Putamen (tissue), 1 donor: Measurements from ENCODE around the gene SLC6A6.

ENCODE experiments used
- DNase-seq: peaks from one replicate; pipeline ENCODE4 v3.0.0-alpha.2; 2016; ENCODE audit warnings: low spot score

Gene SLC6A6

GRCh38 chr3:14402304-14402811 lies at the start of gene SLC6A6:
Gene SLC6A6 (plus strand): TSS chr3:14402606. CDS start chr3:14443635, 41,029 bp downstream.
- peak; percentile 90 for DNase-seq

- DNase-seq, result no peak
Observed at GRCh38 chr3:14353502-14353901, 48.9 kb upstream of the SLC6A6 start.

- no peak for DNase-seq
Observed at GRCh38 chr3:14357463-14357862, 44.9 kb upstream of the SLC6A6 start.

- DNase-seq, result no peak
Observed at GRCh38 chr3:14358426-14359211, 43.8 kb upstream of the SLC6A6 start.

GRCh38 chr3:14359348-14359747 lies 43.1 kb upstream of the SLC6A6 start:
- no peak for DNase-seq

GRCh38 chr3:14360123-14360881 lies 42.1 kb upstream of the SLC6A6 start:
- DNase-seq, result no peak

GRCh38 chr3:14361068-14361677 lies 41.2 kb upstream of the SLC6A6 start:
- no peak for DNase-seq

- DNase-seq, result no peak
Observed at GRCh38 chr3:14362890-14363289, 39.5 kb upstream of the SLC6A6 start.

- DNase-seq, result no peak
Observed at GRCh38 chr3:14363379-14363778, 39.0 kb upstream of the SLC6A6 start.

GRCh38 chr3:14363991-14364390 lies 38.4 kb upstream of the SLC6A6 start:
- DNase-seq, result no peak

- no peak for DNase-seq
Observed at GRCh38 chr3:14364580-14365292, 37.7 kb upstream of the SLC6A6 start.

- no peak for DNase-seq
Observed at GRCh38 chr3:14366248-14366647, 36.2 kb upstream of the SLC6A6 start.

GRCh38 chr3:14366915-14367823 lies 35.2 kb upstream of the SLC6A6 start:
- DNase-seq, result peak; percentile 17

GRCh38 chr3:14368146-14368545 lies 34.3 kb upstream of the SLC6A6 start:
- DNase-seq, result no peak

GRCh38 chr3:14368885-14369284 lies 33.5 kb upstream of the SLC6A6 start:
- DNase-seq, result no peak

- DNase-seq, result no peak
Observed at GRCh38 chr3:14369675-14370669, 32.4 kb upstream of the SLC6A6 start.

GRCh38 chr3:14370720-14371572 lies 31.5 kb upstream of the SLC6A6 start:
- DNase-seq, result no peak

GRCh38 chr3:14371573-14372474 lies 30.6 kb upstream of the SLC6A6 start:
- DNase-seq, result no peak
